GM19239 (cell line): ENCODE measurements around the gene GSTM3.

Experiments used
- DNase-seq: peaks from one replicate; pipeline ENCODE4 v3.0.0; 2011; ENCODE audit warnings: low spot score; ENCODE audit not compliant: insufficient read length
- FAIRE-seq: peaks from 2 replicates; lab custom pipeline; 2011; peaks lifted over from hg19 to GRCh38; lab: Jason Lieb, UNC

GSTM3 gene

DNA sequence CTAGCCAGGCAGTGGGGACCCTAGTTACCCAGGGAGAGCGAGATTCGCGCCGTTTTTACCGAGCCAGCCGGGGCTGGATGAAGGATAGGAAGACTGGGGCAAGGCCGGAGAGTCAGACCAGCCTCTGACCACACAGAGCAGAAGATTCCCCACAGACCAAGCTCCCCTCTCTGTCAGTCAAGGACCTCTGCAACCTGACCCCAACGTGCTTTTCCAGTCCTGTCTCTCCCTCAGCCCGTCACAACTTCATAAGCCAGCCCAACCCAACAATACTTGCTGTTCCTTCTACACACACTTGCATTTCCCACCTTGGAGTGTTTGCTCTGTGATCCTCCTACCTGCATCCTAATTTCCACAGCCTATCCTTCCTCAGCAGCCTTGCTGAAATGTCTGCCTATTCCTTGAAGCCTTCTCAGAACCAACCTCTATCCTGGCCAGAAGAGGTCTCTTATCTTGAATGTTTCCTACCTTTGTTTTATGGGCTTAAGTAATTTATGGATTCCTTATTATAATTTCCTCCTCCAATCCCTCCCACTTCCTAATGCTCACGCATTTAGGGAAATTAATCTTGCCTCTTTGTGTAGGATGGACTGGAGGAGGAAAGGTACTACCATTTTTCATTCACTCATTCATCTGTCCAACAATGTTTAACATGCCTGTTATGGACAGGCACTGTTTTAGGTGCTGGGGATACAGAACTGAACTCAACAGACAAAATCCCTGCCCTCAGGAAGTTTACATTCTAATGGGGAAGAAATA, at the start of gene GSTM3:
GSTM3 (minus strand) TSS at position 424 of the 759 bp plus-strand sequence. CDS start 751 bp downstream, outside the sequence.
- DNase-seq (no peak), FAIRE-seq (no peak)

DNA sequence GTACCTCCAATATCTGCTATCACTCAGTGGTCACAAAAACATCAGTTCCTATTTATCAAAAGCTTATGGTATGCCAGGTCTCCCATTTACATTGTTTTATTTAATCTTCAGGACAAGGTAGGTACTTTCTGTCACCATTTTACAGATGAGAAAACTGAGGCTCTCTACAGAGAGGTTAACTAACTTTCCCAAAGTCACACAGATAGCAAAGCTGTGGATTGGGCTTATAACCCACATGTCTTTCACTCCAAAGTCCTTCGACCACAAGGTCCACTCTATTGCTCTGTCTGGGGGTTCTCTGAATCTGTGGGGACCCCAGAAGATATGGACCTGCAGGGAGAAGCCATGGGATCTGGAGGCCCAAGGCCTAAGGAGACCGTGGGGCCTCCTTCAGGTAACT, 49.5 kb upstream of the GSTM3 start:
- FAIRE-seq (no peak), DNase-seq (no peak)

DNA sequence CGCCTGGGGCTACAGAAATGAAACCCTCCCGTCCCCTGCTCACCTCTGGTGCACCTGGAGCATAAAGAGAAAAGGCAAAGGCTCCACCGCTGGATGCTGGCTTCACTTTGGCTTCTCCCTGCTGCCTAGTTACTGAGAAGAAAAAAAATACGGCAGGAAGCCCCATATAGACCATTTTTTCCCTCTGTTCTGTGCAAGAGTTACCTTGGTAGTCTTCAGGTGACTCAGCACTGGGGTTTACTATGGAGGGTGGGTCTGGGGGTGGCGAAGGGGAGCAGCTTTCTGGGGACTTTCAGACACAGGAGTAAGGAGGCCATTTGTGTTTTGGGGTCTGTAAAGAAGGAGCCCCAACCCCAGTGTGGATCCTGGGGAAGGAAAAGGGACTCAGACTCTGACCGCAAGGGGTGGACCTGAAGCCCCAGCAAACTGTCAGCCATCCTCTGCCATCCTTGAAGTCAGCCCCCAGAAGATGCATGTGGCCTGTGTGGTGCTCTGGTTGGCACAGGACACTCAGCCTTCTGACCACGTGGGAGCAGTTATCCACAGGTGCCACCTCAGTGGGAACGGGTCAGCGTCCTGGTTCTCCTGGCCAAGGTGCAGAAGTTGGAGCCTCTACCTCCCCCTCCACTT, 48.8 kb upstream of the GSTM3 start:
- DNase-seq: no peak
- no peak for FAIRE-seq

DNA sequence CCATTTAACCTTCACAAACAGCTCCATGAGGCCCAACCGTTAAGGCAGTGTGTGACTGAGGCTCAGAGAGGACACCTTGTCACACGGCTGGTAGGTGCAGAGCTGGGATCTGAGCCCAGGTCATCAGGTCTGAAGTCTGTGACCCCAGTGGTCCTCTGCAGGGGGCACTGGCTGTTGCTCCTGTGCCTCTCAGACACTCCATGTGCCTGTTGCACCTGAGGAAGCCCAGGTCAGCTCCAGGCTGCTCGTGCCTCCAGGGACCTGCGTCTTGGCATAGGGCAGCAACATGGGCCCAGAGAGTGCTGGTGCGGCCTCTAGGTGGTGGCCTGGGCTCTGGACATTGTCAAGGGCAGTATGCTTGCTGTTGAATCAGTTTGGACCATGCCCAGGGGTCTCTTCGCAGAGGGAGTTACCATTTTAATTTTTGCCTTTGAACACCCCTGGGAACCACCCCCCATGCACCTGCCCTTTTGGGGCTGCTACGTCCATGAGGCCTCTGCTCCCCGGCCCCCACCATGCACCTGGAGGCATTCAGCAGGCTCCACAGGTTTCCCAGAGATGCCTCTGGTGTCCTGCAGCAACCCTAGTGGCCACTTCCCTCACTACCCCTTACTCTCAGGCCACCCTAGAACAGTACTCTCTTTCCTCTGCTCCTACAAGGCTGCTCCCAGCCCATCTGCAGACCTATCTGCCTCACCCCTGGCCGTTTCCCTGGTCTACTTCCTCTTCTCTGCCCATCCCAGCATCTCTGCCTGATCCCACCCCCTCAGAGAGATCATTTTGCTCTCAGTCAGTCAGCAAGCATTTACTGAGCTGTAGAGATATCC, 48.1 kb upstream of the GSTM3 start:
- FAIRE-seq: no peak
- DNase-seq: no peak

DNA sequence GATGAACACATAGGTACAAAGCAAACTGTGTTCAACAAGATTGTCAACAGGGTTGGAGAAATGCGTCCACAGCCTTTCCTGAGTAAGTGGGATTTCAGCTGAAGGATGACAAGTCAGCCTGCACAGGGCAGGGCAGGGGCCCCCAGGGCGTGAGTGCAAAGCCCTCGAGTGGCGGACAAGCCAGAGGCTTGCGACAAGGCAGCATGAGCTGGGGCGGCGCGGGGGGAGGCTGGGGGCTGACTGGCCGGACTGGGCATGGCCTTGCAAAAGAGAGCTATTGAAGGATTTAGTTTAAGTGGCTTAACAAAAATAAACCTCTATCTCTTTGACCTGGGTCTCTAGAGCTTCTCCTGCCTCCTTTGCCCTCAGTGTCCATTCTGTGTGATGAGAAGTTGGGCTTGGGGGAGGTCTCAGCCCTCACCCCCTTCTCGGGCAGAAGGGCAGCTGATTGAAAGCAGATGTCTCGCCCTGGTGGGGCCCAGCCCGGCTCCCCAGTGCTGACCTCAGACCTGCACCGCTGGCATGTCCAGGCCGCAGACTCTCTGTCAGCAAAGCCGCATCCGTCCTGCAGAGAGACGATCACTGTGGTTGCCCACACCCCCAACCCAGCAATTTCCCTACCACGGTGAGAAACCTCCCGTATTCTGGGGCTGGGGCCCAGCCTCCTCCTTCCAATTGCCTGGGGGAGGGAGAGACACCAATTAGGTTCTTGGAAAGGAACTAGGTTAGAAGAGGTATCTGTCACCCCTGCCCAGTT, 47.2 kb upstream of the GSTM3 start:
- DNase-seq: no peak
- FAIRE-seq: no peak

DNA sequence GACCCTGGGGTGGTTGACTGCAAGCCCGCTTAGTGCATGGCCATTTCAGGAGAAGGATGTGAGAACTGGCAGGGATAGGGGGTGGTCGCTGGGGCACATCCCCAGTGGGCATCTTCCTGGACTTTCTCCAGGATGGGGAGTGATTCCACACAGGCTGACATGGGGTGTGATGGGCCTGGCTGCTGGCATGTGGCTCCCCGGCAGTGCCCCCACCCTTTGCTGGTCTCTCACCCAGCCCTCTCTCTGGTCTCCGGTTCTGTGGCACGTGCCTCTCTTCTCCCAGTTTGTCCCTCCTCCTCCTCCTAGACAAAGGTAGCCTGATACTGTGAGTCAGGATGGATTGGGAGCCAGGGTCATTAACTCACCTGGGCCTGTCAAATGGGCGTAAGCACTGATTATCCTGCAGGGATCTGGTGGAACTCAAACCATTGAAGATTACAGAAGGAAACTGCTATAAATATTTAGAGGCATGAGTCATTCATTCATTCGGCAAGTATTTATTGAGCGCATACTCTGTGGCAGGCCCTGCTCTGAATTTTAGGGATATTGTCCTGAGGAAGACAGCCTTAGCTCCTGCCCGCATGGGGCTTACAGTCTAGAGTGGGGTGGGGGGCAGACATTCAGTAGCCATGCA, 46.5 kb upstream of the GSTM3 start:
- DNase-seq (no peak), FAIRE-seq (no peak)

DNA sequence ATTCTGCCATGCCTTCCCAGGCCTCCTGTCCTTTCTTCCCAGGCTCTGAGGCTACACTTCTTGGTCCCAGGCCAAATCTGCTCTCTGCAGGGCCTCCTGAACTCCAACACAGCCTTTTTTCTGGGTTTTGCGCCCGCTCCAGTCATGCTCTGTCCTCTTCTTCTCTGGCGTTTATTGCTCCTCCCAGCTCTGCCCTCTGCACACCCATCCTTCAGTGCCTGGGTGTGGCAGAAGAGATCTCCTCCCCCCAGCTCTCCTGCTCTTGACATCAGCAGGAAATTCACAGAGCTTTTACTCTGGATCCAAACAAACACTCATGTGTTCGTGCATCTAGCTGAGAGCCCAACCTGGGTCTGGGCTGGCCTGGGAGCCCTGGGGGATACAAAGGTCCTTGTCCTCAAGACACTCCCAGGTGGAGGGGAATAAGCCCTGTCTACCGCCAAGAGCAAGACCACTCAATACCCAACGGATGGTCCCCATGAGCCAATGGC, 45.7 kb upstream of the GSTM3 start:
- DNase-seq: no peak
- FAIRE-seq: no peak

DNA sequence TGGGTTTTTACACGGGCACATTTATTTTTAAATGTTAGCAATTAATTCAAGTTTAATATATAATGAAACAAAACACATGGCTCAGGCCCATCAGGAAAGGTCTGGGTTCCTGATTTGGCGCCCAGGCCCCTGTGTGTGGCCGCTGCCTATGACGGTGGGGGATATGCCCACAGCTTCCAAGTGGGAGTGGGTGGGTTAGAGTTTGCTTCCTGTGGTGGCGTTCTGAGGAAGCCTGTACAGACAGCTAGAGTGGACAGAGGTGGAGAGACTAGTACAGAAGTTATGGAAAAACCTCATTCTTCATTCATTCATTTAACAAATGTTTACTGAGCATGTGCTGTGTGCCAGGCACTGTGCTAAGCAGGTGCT, 45.3 kb upstream of the GSTM3 start:
- FAIRE-seq (no peak), DNase-seq (no peak)

DNA sequence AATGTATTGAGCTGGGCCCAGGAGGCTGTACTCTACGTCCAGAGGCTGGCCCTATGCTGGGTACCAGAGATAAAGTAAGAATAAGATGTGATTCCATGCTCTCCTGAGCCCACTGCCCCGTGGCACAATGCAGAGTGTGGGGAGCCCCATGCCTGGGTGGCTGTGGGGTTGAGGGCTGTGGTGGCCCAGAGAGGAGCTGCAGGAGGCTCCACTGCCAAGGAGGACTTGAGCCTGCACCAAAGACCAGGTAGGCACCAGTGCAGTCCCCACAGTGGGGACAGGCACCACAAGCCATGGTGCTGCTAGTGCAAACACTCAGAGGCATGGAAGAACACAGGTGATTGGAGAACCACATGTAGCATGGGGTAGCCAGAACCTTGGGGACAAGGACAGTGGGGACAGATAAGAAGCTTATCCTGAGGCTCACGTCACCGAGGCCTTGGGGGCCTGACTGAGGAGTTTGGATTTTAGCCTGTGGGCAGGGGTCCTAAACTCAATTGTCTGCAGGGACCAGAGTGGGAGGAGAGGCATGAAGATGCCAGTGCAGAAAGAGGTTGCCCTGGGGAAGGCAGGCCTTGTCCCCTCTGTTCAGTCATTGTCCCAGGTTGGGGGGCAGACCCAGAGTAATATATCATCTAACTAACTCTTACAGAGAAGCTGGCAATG, 44.7 kb upstream of the GSTM3 start:
- DNase-seq (no peak), FAIRE-seq (no peak)

DNA sequence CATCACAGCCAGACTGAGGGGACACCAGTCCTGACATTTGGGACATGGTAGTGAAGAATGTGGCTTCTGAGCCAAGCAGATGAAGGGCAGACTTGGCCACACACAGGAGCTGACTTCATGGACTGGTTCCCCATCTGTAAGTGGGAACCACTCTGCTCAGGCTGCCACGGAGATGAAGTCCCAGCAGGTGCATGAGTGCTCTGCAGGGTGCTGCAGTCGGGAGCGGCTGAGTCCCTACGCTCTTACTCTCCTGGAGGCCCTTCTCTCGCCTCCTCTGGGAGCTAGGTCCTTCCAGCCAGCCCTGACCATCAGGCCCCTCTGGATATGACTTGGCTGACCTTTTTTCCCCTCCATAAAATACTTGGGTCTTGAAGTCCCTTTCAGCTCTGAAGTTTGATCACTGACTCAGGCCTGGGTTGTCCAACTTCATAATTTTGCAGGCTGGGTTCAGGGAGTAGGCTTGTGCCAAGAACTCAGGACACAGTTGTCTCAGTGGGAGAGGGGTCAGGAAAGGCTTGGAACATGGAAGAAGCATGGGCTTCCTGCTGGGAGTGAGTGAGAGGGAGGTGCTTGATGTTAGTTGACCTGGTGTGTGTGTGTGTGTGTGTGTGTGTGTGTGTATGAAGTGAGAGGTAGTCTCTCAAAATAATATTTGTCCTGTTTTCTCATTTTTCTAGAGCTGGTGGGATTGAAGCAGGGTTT, 43.9 kb upstream of the GSTM3 start:
- DNase-seq (no peak), FAIRE-seq (no peak)

DNA sequence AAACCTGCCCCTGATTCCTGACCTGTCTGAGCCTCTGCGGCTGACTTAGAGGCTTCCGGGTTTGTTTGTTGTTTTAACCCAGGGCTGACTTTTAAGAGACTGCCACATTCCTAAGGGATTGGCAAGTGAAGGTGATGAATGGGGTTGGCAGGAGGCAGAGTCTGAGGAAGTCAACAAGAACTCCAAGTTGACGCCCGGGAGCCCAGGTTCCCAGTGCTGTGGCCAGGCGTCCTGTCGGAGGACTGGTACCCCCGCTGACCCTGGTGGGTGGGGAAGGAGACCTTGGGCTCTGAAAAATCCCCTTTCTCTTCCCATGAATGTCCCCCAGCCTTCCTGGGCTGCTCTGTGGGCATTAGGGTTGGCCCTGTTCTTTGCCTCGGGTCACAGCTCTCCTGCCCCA, 42.6 kb upstream of the GSTM3 start:
- FAIRE-seq: no peak
- DNase-seq: no peak

DNA sequence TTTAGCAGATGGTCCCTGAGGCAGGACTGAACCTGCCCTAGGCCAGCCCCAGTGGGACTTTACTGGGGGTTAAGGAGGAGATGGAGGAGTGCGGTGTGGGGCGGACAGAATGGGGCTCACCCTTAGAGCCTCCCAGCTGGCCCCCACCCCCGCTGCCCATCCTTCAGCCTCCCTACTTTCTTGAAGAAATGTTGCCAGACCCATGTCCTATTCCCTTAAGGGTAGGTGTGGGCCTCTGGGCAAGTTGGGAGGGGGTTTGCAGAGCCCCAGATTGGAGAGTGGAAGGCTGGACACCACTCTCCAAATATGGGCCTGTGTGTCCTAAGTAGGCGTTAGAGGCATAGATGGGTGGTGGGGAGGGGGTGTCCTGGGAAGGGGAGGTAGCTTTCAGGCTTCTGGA, 42.1 kb upstream of the GSTM3 start:
- DNase-seq (no peak), FAIRE-seq (no peak)

DNA sequence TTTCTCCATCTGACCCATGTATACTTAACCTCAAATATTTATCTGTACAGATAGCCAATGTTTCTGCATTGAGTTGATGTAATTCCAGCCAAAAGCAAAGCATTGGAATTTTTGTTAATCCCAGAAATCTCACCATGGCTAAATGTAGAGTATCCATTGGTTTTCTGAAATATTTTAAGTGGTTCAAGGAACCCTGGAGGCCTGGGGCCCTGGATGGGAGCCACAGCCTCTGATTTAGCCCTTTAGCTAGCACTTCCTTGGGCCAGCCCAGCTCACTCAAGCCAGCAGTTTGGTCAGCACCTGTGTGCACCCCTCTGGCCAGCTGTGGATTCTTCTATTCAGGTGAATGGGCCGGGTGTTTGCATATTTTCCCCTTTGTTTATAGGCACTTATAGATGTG, 41.7 kb upstream of the GSTM3 start:
- FAIRE-seq (no peak), DNase-seq (no peak)

DNA sequence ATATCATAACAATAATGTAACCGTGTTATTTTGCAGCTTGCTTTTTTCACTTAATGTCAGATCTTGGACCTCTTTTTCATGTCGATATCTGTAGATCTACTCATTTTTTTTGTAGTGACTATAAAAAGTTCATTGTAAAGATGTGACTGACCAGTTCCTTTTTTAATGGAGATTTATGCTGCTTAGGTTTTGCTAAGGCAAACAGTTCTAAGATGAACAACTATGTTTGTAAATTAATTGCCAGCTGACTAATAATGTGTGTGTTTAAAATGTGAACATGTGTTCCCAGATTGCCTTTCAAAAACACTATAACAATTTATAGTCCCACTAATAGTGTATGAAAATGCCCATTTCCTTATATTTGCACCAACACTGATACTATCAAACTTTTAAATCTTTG, 41.0 kb upstream of the GSTM3 start:
- FAIRE-seq (no peak), DNase-seq (no peak)

DNA sequence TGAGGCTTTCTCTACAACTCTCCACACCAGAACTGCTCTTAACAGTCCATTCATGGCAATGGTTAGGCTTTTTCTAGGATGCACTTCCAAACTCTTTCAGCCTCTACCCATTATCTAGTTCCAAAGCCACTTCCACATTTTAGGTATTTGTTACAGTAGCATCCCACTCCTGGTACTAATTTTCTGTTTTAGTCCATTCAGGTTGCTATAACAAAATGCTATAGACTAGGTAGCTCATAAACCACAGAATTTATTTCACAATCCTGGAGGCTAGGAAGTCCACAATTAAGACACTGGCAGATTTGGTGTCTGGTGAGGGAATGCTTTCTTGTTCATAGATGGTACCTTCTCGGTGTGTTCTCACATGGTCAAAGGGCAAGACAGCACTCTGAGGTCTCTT, 40.1 kb upstream of the GSTM3 start:
- FAIRE-seq (no peak), DNase-seq (no peak)

DNA sequence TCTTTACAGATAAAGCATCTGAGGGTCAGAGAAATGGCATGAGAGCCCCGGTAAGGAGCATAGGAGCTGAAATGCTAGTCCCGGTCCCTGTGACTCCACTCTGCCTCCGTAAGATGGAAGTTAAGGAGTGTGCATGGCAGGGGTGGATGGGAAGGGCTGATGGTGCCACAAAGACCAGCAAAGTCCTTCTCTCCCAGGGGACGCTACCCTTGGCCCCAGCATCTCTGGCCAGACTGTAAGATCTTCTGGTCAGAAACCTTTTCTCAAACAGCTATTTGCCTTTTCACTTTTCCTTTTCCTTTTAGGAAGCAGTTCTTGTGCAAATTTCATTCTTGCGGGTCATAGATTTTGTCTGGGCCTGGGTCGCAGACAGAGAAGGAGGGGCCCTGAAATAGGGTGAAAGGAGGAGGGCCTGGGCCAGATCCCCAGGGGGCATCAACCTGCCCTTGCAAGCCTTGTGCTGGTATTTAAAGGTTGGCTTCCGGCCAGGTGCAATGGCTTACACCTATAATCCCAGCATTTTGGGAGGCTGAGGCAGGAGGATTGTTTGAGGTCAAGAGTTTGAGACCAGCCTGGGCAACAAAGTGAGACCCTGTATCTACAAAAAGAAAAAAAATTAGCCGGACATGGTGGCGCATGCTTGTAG, 37.3 kb upstream of the GSTM3 start:
- DNase-seq (no peak), FAIRE-seq (no peak)

DNA sequence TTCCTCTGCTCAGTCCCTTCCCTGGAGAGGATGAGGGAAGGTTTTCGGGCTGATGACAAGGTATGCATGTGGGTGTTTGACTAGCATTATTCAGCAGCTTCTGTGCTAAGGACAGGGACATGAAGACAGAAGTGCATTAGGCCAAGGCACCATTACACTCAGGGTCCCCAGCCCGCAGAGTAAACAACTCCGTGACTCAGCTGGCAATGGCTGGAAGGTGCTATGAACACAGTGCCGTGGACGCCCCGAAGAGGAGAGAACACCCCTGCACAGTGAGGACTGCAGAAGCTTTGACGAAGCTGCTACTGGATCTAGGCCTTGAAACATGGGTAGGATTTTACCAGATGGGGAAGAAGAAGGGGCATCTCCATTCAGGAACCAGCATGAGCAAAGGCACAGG, 36.6 kb upstream of the GSTM3 start:
- FAIRE-seq (no peak), DNase-seq (no peak)

DNA sequence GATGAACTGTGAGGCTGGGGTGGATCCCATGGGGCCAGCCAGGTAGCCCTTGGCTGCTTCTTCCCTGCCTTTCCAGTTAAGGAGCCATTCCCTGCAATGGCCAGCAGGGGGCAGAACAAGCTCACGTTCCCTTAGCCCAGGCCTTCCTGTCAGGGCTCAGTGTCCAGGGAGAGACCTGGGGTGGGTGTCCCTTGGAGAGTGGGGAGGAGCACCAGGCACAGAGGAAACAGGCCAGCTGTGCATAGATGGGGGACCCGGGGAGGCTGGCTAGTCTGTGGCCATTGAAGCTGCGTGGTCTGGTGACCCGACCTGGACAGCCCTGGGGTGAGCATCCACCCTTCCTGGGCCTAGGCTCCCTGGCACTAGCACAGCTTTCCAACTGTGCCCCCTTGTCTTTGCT, 36.1 kb upstream of the GSTM3 start:
- FAIRE-seq (peak; percentile 86), DNase-seq (peak; percentile 77)
